ENCODE data around the gene TET3. TPM values are rescaled to one million over a fixed set of nuclear protein-coding genes. Genes with fewer than 3 reads are reported as not detected.

The TET3 gene
- total RNA-seq, 2 donors from 2014 or later: 1.9 to 3.9 TPM

DNA sequence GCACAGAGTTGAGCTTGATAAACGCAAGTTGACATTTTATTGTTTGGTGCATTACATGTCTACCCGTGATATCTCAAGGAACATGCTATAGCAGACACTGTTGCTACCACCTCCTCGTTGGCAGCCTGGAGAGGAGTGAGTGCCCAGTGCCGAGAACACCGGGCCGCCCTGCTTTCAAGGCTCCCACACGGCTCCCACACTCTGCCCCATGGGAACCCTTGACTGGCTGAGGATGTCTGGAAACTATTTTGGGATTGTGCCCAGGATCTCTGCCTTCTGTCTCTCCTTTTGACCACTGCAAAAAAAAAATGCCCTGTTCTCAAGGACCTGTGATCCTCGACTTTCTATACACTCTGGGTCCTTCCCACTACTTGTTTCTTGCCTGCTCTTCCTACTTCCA lies 21.1 kb downstream of the TET3 start:
- Histone ChIP-seq H3K36me3 (no peaks in the 10 kb centered on the region), H3K27me3 (no peaks in the 10 kb centered on the region), H3K4me3 (no peak overlapping the region), H3K9me3 (no peaks in the 10 kb centered on the region), H3K4me1 (peaks cover 0 to 87% of the 10 kb centered on the region in 2 donors), H3K27ac (no peak overlapping the region)
- DNase-seq (ENCODE audit: low spot score): no peak
- TF ChIP-seq, protein P1, sequence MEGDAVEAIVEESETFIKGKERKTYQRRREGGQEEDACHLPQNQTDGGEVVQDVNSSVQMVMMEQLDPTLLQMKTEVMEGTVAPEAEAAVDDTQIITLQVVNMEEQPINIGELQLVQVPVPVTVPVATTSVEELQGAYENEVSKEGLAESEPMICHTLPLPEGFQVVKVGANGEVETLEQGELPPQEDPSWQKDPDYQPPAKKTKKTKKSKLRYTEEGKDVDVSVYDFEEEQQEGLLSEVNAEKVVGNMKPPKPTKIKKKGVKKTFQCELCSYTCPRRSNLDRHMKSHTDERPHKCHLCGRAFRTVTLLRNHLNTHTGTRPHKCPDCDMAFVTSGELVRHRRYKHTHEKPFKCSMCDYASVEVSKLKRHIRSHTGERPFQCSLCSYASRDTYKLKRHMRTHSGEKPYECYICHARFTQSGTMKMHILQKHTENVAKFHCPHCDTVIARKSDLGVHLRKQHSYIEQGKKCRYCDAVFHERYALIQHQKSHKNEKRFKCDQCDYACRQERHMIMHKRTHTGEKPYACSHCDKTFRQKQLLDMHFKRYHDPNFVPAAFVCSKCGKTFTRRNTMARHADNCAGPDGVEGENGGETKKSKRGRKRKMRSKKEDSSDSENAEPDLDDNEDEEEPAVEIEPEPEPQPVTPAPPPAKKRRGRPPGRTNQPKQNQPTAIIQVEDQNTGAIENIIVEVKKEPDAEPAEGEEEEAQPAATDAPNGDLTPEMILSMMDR (IDR thresholded peaks at IDR 0.05): no peak

DNA sequence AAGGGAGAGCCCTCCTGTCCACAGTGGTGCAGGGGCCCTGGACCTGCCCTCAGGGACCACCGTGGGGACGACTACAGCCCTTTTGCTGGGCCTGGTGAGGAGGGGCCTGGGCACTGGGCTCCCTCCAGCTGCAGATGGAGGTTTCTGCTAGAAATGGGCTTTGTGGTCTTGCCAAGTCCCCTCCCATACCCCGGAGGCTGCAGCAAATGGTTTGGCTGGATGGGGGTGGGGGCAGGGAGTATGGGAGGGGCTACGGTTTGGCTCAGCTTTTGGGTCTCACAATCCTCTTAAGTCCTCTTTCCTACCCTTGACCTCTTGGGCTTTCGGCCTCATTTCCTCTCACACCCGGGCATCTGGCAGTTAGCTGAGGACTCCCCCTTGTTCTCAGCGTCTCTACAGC lies 21.7 kb downstream of the TET3 start:
- no peak overlapping the region for H3K4me3 ChIP-seq
- DNase-seq (ENCODE audit: low spot score): no peak
- no peak overlapping the region for H3K27ac ChIP-seq
- TF ChIP-seq, protein P1 (IDR thresholded peaks at IDR 0.05): no peak
- no peaks in the 10 kb centered on the region for H3K27me3 ChIP-seq
- H3K36me3 ChIP-seq: no peaks in the 10 kb centered on the region
- peaks cover 0 to 81% of the 10 kb centered on the region in 2 donors for H3K4me1 ChIP-seq
- no peaks in the 10 kb centered on the region for H3K9me3 ChIP-seq

DNA sequence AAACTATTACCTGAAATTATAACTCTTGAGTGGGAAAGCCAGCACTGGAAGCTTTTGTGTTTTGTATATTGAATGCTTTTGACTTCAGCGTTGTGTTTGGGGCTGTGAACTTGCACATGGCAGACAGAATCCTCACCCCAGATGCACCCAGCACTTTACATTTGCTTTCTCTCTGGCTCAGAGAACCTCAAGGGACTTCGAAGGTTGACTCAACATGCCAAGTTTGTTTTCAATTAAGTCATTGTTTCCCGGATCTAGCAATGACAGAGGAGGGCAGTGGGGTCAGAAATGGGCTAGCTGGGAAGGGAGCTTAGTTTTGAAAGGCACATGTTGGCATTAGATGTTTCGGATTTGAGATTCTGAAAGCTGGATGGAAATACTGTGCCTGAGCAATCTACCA lies 22.4 kb downstream of the TET3 start:
- Histone ChIP-seq H3K36me3 (no peaks in the 10 kb centered on the region), H3K27ac (no peak overlapping the region), H3K4me1 (peaks cover 0 to 75% of the 10 kb centered on the region in 2 donors), H3K27me3 (no peaks in the 10 kb centered on the region), H3K9me3 (no peaks in the 10 kb centered on the region), H3K4me3 (no peak overlapping the region)
- TF ChIP-seq, protein P1 (IDR thresholded peaks at IDR 0.05): no peak
- DNase-seq (ENCODE audit: low spot score): no peak

DNA sequence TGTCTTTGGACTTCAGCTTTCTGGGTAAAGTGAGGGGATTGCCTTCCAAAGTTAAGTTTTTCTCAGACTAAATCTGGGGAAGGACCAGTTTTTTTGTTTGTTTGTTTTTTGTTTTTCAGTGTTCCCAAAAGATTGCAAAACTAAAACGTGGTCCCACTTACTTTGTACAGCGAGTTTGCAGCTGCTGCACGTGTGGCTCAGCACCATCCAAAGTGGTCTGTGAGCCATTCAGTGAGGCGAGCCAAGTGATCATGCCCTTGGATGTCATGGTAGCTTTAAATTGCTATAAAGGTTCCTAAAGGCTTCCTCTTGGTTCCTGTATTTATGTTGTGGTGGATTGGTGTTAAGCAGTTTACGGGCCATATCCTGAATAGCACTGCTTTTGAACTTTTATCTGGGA lies 23.0 kb downstream of the TET3 start:
- Histone ChIP-seq H3K4me3 (no peak overlapping the region), H3K27me3 (no peaks in the 10 kb centered on the region), H3K4me1 (peaks cover 0 to 73% of the 10 kb centered on the region in 2 donors), H3K36me3 (no peaks in the 10 kb centered on the region), H3K9me3 (no peaks in the 10 kb centered on the region), H3K27ac (no peak overlapping the region)
- DNase-seq (ENCODE audit: low spot score): no peak
- TF ChIP-seq, protein P1 (IDR thresholded peaks at IDR 0.05): no peak

DNA sequence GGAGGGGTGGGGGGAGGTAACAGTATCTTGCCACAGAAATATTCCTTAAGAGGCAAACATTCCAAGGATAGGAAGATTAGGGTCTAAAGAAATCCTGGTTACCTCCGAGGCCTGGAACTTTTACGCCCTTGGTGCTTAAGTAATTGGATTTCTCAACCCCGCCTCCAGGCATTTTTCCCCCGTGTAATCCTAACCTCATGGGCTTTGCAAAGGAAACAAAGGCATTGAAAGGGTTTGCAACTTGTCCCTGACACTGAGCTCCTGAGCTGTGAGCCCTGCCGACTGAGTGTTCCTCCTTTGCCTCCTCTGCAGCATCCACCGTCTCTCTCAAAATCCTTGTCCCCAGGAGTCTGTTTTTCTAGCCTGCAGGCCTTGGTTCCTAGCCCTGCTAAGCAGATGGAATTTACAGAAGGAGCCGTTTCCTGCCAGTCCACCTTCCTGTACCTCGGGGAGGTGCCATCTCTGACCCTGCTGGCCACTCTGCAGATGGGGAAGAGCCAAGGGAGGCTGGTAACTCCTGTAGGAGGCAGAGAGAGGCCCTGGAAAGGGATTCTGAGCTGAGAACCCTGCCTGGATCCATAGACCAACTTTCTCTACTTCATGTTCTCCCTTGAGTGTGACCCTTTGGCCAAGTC lies 24.2 kb downstream of the TET3 start:
- Histone ChIP-seq H3K4me1 (peaks cover 0 to 62% of the 10 kb centered on the region in 2 donors), H3K36me3 (no peaks in the 10 kb centered on the region)
- TF ChIP-seq, protein P1 (IDR thresholded peaks at IDR 0.05): no peak

DNA sequence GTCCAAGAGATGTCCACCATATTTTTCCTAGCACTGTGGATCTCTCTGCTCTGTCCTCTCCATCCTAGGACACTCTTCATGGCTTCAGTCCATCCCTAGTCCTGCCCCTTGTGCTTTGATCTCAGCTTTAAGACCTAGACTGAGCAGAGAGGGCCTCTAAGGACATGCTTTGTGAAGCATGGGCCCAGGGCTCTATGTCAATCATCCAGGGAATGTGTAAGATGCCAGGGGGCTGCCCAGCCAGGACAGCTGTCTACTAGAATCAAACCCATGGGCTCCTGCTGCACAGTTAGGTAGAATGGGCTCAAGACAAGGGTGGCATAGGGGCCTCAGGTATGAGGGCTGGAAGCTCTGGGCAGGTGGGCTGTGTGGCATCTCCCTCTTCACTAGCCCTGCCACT lies 24.9 kb downstream of the TET3 start:
- H3K27me3 ChIP-seq: no peaks in the 10 kb centered on the region
- TF ChIP-seq, protein P1 (IDR thresholded peaks at IDR 0.05): no peak
- H3K27ac ChIP-seq: no peak overlapping the region
- H3K9me3 ChIP-seq: no peaks in the 10 kb centered on the region
- peaks cover 0 to 56% of the 10 kb centered on the region in 2 donors for H3K4me1 ChIP-seq
- no peak overlapping the region for H3K4me3 ChIP-seq
- no peaks in the 10 kb centered on the region for H3K36me3 ChIP-seq
- DNase-seq (ENCODE audit: low spot score): no peak

More for the DNA sequence above, 24.2 kb downstream of the TET3 start:
- Histone ChIP-seq H3K27ac (no peak overlapping the region), H3K9me3 (no peaks in the 10 kb centered on the region), H3K4me3 (no peak overlapping the region), H3K27me3 (no peaks in the 10 kb centered on the region)
- no peak for DNase-seq (ENCODE audit: low spot score)

Measured in right atrium auricular region (tissue), 2 donors.